ENCODE data around the gene MAP7D2.
A peak's percentile ranks its signal among the peaks of the same experiment; 100 is the strongest.
"Not testable (repeated sequence)": the region's sequence is repeated elsewhere in the genome, so short reads cannot be mapped to it uniquely, and the experiment has no call there.

The MAP7D2 gene

DNA sequence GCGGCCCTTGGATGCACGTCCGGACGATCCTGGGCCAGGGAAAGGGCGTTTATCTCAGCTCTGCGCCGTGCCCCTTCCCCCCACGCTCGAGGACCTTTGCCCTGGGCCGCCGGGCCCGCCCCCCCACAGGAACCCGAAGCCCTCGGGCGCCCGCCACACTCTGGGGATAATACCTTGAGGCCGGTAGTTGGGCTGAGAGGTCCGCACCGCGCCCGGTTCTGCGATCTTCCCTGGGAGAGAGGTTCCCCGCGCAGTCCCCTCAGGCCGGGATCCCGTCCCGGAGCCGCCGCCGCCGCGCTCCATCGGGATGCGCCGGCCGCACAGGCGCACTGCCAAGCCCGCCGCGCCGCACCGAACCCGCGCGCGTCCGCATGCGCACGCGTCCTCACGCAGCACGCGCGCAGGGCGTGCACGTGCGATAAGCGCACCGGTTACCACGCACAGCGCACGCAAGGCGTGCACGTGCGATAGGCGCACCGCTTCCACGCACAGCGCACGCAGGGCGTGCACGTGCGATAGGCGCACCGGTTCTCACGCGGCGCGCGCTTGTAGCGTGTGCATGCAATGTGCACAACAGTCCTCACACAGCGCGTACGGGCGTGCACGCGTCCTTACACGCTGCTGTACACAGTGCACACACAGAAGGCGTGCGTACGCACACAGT is at the start of gene MAP7D2:
MAP7D2 (minus strand) TSS at position 331 of the 664 bp plus-strand sequence; CDS start at position 303, 28 bp downstream.
- DNase-seq (ENCODE audit: low read depth) = no peak

- DNase-seq (ENCODE audit: low read depth) = not testable (repeated sequence)
Measured at GRCh38 chrX:20162516-20162915, 45.8 kb upstream of the MAP7D2 start.

GRCh38 chrX:20159797-20160385 is 43.2 kb upstream of the MAP7D2 start:
- DNase-seq (ENCODE audit: low read depth) = no peak

DNA sequence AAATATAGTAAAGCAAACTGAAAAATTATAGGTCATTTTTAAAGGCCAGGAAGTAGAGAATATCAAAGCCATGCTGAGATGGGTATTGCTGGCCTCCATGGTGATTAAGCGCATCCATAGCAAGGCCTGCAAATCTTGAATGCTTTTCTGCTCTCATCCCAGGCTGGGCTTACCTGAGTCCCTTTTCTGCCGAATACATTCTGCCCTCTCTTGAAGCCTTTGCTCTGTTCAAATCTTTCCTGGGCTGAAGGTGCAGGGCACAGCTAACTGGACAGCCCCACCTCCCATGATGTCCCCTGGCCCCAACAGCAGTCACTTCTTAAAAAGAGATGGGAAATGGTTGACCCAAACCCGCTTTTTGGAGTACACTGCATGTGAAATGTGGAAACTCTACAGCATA is 35.0 kb upstream of the MAP7D2 start:
- DNase-seq (ENCODE audit: low read depth) = no peak

DNA sequence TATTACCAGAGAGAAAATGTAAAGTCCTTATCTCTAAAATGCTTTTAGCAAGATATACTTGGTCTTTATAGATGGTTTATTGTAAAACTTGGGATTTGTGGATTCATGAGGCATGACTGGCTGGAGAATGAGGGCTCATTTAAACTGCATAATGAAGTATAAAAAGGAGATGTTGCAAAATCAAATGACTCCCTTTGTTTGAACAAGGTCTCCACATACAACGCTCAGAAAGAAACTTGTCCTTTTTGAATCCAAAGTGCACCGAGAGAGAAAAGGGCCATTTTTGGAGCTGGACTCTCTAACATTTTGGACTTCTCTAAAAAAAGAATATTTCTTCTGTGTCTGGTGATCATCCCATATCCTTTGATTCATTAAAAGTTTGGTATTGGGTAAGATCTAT is 32.6 kb upstream of the MAP7D2 start:
- no peak for DNase-seq (ENCODE audit: low read depth)

GRCh38 chrX:20147561-20147960 is 30.9 kb upstream of the MAP7D2 start:
- DNase-seq (ENCODE audit: low read depth) = no peak

DNA sequence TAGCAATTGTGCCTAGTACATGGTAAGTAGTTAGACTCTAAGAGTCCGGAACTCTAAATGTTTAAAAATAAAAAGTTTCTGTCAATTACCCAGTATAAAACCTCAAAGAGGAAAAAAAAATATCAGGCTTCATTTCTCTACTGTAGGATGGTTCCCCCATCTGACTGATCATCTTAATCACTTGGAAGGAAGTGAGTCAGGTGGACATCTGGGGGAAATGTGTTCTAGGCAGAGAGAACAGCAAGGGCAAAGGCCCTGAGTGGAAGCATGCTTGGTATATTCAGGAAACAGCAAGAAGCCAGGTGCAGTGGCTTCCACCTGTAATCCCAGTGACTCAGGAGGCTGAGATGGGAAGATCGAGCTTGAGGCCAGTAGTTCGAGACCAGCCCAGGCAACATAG is 27.8 kb upstream of the MAP7D2 start:
- DNase-seq (ENCODE audit: low read depth) = peak; percentile 32

DNA sequence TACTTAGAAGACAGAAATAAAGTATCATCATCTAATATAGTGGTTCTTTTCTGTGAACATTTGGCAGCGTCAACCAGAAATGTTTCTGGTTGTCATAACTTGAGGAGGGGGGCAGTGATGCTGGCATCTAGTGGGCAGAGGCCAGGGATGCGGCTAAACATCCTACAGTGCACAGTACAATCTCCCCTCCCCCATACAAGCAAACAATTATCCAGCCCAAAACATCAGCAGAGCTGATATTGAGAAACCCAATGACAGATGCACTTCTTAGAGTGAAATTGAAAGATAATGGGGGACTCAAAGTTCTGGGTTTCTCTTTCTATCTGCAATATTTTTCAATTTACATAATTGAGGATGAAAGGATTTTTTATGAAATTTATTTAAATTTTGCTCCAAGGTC is 26.9 kb upstream of the MAP7D2 start:
- no peak for DNase-seq (ENCODE audit: low read depth)

DNA sequence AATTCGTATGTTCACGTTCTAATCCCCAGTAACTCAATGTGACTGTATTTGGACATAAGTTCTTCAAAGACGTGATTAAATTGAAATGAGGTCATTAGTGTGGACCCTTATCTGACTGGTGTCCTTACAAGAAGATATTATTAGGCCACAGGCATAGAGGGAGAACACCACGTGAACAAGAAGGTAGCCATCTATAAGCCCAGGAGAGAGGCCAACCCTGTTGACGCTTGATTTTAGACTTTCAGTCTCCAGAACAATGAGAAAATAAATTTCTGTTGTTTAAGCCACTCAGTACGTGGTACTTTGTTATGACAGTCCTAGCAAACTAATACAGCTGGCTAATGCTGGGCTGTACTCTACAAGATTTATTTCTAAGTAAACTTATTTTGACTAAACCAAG is 26.4 kb upstream of the MAP7D2 start:
- DNase-seq (ENCODE audit: low read depth) = no peak

DNA sequence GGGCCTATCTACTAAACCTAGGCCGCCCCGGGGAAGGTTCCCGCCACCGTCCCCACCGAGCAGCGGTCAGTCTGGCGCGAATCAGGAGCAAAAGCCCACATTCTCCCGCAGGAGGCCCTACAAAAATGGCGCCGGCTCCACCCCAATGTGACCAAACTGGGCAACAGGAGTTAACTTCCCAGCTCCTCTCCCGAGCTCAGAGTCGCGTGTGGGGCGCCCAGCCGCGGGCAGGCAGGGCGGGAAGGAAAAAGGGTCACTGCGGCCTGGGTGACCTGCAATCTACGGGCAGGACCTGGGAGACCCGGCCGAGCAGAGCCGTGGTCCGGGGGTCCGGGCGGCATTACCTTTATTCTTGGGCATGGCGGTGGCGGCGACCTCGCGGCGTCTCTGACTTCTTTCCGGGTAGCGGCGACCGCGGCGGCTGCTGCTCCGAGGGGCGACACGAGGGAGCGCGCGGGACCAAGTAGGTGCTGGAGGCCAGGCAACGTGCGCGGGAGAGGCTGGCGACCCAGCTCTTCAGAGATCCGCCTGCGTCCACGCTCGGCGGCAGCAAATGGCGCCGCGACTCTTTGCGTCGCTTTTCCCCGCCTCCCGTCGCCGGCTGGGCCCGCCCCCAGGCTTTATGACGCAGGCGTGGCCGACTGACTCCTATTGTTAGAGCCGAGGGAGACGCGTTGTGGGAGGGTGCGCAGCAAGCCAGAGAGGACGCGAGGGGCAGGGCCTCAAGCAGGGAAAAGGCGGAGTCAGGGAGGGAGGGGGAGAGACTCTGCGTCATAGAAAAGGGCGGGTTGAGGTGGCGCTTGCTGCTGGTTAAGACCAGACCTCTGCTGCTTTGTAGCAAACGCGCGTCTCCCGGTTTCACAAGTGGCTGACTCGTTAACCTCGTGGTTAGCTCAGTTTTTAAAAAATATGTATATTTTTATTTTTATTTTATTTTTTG is 24.8 kb upstream of the MAP7D2 start, which contains the start of gene EIF1AX:
EIF1AX (minus strand) TSS at position 558 of the 940 bp plus-strand sequence; CDS start at position 360, 198 bp downstream.
- peak; percentile 99 for DNase-seq (ENCODE audit: low read depth)

DNA sequence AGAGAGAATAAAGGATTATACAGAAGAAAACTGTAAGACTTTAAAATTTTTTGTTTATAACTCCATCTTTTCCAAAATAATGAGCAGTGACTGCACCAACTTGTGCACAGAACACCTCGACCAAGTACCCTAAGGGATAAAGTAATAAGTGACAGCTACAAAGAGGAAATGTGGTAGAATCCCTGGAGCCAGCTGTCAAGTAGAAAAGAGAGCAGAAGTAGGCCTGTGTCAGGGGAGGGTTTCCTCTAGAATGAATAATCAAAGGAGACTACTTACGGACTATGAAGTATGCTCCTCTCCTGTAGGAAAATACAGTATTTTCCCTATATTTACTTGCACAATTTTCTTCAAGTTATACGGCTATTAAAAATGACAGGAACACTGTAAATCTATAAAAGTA is 23.7 kb upstream of the MAP7D2 start:
- no peak for DNase-seq (ENCODE audit: low read depth)

DNA sequence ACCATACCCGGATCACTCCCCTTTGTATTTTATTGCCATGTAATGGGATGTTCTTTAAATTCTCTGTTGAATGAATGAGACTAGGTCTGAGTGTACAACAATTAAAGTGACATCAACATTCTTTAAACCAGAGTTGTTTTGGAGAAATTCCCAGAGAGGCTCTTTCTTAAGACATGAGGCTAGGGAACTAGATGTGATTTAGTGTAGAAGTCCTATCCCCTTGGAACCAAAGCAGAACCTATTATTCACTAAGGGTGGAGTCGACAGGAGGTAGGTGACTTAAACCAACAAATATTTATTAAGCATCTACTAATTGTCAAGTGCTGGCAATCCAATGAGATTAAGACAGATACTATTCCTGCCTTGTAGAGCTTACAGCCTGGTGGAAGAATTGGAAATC is 23.3 kb upstream of the MAP7D2 start:
- DNase-seq (ENCODE audit: low read depth) = peak; percentile 85

- DNase-seq (ENCODE audit: low read depth) = no peak
Measured at GRCh38 chrX:20135944-20136343, 19.2 kb upstream of the MAP7D2 start.

GRCh38 chrX:20132666-20133065 is 16.0 kb upstream of the MAP7D2 start:
- DNase-seq (ENCODE audit: low read depth) = no peak

DNA sequence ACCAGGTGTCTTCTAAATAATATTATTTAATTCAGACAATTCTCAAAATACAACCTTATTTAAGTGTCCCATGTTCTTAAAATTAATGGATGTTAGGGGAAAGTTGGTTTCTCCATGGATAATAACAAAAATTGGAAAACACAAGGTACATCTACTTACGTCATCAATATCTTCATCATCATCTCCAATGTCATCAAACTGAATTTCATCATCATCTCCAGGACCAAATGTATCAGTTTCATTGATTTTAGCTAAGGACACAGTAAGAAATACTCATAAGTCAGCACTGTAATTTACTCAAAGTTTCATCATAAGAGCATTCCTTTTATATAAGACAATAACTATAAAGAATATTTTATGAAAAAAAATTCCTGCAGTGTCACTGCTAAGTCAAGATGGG is 13.7 kb upstream of the MAP7D2 start:
- DNase-seq (ENCODE audit: low read depth) = no peak

GRCh38 chrX:20129547-20129946 is 12.8 kb upstream of the MAP7D2 start:
- no peak for DNase-seq (ENCODE audit: low read depth)

DNA sequence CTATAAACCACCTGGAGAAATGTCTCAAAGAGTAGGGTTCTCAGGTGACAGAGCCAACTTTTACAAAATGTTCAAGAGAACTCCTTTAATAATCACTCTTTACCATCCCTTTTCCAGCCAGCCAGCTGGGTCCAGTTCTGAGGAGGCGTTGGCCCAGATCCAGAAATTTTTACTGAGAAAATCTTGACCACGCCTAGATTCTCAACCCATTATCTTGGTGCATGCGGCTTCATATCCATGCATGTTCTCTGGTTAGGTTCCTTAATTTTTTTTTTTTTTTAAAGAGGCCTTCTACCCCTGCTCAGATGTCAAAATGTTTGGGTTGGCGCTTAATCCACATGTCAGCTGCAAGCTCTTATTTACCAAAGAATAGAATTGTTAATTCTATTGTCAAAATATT is 12.0 kb upstream of the MAP7D2 start:
- DNase-seq (ENCODE audit: low read depth) = no peak

- DNase-seq (ENCODE audit: low read depth) = not testable (repeated sequence)
Measured at GRCh38 chrX:20127440-20127839, 10.7 kb upstream of the MAP7D2 start.

DNA sequence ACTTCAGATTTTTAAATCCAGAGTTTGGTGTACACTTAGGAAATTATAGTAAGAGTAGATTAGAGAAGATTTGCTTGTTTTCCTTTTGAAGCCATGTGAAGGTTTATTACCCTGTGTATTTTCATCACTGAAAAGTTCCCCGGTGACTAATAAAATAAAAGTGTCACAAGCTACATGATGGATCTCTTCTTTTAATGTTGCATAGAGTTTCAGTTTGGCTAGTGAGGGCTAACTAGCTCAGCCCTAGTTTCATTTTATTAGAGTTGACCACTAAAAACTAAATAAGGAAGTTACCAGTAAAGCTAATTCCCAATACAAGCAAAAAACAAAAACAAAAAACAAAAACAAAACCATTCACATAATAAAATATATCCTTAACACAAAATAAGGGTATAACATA is 10.1 kb upstream of the MAP7D2 start:
- not testable (repeated sequence) for DNase-seq (ENCODE audit: low read depth)

DNA sequence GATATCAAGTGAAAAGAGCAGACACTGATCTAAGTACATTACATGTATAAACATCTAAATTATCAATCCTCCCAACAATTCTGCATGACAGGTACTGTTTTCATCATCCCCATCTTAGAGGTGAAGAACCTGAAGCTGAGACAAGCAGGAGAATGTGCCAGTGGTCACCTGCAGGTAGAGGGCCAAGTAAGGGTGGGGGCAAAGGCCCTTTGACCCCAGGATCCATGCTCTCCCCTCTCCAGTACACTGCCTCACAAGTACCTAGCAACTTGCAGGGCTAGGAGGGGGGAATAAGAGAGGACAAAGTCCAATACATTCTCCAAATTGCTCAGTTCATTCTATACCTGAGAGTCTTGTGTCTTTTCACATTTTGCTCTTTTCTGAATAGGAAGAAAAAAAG is 8.3 kb upstream of the MAP7D2 start:
- no peak for DNase-seq (ENCODE audit: low read depth)

DNA sequence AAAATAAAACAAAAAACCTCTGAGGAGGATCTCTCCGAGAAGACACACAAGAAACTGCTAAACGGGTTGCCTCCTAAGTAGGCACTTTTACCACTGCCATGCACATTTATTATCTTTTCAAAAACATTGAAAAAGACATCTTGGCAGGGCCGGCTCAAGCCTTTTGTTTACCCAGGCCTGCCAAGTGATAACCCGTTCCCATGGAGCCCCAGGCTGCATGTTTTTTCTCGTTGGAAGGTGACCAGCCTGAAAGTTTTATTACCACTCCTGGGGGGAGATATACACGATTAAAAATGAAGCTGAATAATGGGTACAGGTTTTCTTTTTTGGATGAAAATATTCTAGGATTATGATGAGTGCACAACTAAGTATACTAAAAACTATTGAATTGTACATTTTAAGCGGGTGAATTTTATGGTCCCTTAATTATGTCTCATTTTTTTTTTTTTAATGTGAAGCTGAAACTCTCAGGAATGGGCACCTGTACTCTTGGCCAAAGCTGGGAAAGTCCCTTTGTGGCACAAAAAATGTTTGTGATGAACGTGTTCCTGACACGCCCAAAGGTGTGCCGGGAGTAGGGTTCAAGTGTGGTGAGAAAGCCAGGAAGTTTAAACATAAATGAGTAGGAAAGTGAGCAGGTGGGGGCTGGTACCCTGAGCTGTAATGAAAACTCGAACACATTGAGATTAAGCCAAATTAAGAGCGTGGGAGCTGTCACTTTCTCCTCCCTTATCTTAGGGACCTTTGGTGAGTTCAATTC is 1.5 kb upstream of the MAP7D2 start:
- DNase-seq (ENCODE audit: low read depth) = no peak

GRCh38 chrX:20116087-20116576 is 575 bp downstream of the MAP7D2 start:
- no peak for DNase-seq (ENCODE audit: low read depth)
